Measurements from ENCODE around the gene DPM3. TPM values are rescaled to one million over a fixed set of nuclear protein-coding genes. Genes with fewer than 3 reads are reported as not detected.
A peak's percentile ranks its signal among the peaks of the same experiment; 100 is the strongest.

The DPM3 gene
- total and polyA plus RNA-seq, 2 of the 13 experiments (the other 11 are each of a cell fraction or from before 2014, with no cell fraction given): 23.2 to 53.4 TPM

DNA sequence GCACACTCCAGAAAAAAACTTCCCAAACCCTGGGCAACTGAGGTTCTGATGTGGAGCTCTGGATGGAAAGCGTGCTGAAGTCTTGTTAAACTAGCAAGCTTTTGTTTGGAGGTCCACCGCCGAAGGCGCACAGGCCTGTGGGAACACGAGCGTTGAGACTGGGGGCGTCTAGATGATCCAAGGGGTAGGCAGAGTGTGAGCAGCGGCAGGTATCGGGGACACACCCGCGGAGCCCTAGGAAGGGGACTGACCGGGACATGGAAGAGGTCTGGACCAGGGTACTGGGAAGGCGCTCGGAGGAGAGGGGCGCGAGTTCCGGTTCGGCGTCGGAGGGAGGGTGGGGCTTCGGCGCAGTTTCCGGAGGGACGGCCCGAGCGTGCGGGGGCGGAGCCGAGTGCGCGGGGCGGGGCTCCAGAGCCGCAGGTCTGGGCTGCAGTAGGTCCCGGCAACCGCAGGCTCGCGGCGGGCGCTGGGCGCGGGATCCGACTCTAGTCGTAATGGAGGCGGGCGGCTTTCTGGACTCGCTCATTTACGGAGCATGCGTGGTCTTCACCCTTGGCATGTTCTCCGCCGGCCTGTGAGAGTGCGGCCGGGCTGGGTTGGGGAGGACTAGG lies 4.8 kb downstream of the DPM3 start, which contains the start of gene SLC50A1 (continued):
- TF ChIP-seq, protein P1, sequence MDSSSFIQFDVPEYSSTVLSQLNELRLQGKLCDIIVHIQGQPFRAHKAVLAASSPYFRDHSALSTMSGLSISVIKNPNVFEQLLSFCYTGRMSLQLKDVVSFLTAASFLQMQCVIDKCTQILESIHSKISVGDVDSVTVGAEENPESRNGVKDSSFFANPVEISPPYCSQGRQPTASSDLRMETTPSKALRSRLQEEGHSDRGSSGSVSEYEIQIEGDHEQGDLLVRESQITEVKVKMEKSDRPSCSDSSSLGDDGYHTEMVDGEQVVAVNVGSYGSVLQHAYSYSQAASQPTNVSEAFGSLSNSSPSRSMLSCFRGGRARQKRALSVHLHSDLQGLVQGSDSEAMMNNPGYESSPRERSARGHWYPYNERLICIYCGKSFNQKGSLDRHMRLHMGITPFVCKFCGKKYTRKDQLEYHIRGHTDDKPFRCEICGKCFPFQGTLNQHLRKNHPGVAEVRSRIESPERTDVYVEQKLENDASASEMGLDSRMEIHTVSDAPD (CRISPR knock-in tag; IDR thresholded peaks at IDR 0.05): peak; percentile 18; the same call in 1 of the 2 replicates
- no peak for TF ChIP-seq MYNN (CRISPR knock-in tag; IDR thresholded peaks at IDR 0.05; ENCODE audit: low read depth)
- TF ChIP-seq CREM (IDR thresholded peaks at IDR 0.05): no peak; the same call in 1 of the 2 replicates
- no peak for TF ChIP-seq CREM (CRISPR knock-in tag; IDR thresholded peaks at IDR 0.05)
- peak; percentile 99 for TF ChIP-seq AKAP8 (CRISPR knock-in tag; IDR thresholded peaks at IDR 0.05)
- TF ChIP-seq, protein P2, sequence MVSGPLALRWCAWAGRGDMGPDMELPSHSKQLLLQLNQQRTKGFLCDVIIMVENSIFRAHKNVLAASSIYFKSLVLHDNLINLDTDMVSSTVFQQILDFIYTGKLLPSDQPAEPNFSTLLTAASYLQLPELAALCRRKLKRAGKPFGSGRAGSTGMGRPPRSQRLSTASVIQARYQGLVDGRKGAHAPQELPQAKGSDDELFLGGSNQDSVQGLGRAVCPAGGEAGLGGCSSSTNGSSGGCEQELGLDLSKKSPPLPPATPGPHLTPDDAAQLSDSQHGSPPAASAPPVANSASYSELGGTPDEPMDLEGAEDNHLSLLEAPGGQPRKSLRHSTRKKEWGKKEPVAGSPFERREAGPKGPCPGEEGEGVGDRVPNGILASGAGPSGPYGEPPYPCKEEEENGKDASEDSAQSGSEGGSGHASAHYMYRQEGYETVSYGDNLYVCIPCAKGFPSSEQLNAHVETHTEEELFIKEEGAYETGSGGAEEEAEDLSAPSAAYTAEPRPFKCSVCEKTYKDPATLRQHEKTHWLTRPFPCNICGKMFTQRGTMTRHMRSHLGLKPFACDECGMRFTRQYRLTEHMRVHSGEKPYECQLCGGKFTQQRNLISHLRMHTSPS (CRISPR knock-in tag; IDR thresholded peaks at IDR 0.05; ENCODE audit: low read depth): no peak
- TF ChIP-seq ZNF282 (IDR thresholded peaks at IDR 0.05; ENCODE audit: partially characterized antibody): no peak
- TF ChIP-seq NR2F6 (IDR thresholded peaks at IDR 0.05): no peak
- peak; percentile 39 for TF ChIP-seq NR2F6 (CRISPR knock-in tag; IDR thresholded peaks at IDR 0.05)
- TF ChIP-seq ZNF451 (CRISPR knock-in tag; IDR thresholded peaks at IDR 0.05): 0 out of 2 replicates have a peak, but pooled peaks have one; percentile 53
- no peak for TF ChIP-seq NFE2L2 (IDR thresholded peaks at IDR 0.05; ENCODE audit: low read length)
- no peak; the same call in 1 of the 2 replicates for TF ChIP-seq SMAD1 (CRISPR knock-in tag; IDR thresholded peaks at IDR 0.05; ENCODE audit: borderline replicate concordance, low read depth)
- TF ChIP-seq ZNF691 (CRISPR knock-in tag; IDR thresholded peaks at IDR 0.05; ENCODE audit: borderline replicate concordance, low read depth): peak; percentile 69; the same call in 1 of the 2 replicates
- peak; percentile 70; the same call in 1 of the 2 replicates for TF ChIP-seq YEATS2 (CRISPR knock-in tag; IDR thresholded peaks at IDR 0.05; ENCODE audit: borderline replicate concordance)
- no peak for TF ChIP-seq SRSF4 (IDR thresholded peaks at IDR 0.05; ENCODE audit: low read depth, low read length, poor library complexity, severe bottlenecking)
- 0 out of 2 replicates have a peak, but pooled peaks have one; percentile 54 for TF ChIP-seq ZNF230 (CRISPR knock-in tag; IDR thresholded peaks at IDR 0.05)
- no peak; the same call in 1 of the 2 replicates for TF ChIP-seq ZNF788 (CRISPR knock-in tag; IDR thresholded peaks at IDR 0.05; ENCODE audit: borderline replicate concordance)
- peak; percentile 6; the same call in 1 of the 2 replicates for TF ChIP-seq NRL (CRISPR knock-in tag; IDR thresholded peaks at IDR 0.05; ENCODE audit: borderline replicate concordance)
- TF ChIP-seq, protein P3, sequence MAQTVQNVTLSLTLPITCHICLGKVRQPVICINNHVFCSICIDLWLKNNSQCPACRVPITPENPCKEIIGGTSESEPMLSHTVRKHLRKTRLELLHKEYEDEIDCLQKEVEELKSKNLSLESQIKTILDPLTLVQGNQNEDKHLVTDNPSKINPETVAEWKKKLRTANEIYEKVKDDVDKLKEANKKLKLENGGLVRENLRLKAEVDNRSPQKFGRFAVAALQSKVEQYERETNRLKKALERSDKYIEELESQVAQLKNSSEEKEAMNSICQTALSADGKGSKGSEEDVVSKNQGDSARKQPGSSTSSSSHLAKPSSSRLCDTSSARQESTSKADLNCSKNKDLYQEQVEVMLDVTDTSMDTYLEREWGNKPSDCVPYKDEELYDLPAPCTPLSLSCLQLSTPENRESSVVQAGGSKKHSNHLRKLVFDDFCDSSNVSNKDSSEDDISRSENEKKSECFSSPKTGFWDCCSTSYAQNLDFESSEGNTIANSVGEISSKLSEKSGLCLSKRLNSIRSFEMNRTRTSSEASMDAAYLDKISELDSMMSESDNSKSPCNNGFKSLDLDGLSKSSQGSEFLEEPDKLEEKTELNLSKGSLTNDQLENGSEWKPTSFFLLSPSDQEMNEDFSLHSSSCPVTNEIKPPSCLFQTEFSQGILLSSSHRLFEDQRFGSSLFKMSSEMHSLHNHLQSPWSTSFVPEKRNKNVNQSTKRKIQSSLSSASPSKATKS (CRISPR knock-in tag; IDR thresholded peaks at IDR 0.05): no peak
- no peak for TF ChIP-seq KDM5B (CRISPR knock-in tag; IDR thresholded peaks at IDR 0.05; ENCODE audit: borderline replicate concordance)
- no peak for TF ChIP-seq PREB (CRISPR knock-in tag; IDR thresholded peaks at IDR 0.05)
- TF ChIP-seq KDM4B (CRISPR knock-in tag; IDR thresholded peaks at IDR 0.05): no peak; the same call in 1 of the 2 replicates
- no peak for TF ChIP-seq FOXP1 (IDR thresholded peaks at IDR 0.05)
- no peak for TF ChIP-seq FOXP1 (CRISPR knock-in tag; IDR thresholded peaks at IDR 0.05)
- no peak for TF ChIP-seq ZKSCAN1 (IDR thresholded peaks at IDR 0.05; ENCODE audit: low read length)
